Fibroblast of skin of left quadriceps (primary cell): ENCODE measurements around the gene LCE4A.
A peak's percentile ranks its signal among the peaks of the same experiment; 100 is the strongest.

Experiments
- DNase-seq, 2 experiments: peaks; one replicate each; pipeline ENCODE4 v3.0.0-alpha.2; 2013; ENCODE audit warnings: low read depth in 2 of 2

The LCE4A gene

DNA sequence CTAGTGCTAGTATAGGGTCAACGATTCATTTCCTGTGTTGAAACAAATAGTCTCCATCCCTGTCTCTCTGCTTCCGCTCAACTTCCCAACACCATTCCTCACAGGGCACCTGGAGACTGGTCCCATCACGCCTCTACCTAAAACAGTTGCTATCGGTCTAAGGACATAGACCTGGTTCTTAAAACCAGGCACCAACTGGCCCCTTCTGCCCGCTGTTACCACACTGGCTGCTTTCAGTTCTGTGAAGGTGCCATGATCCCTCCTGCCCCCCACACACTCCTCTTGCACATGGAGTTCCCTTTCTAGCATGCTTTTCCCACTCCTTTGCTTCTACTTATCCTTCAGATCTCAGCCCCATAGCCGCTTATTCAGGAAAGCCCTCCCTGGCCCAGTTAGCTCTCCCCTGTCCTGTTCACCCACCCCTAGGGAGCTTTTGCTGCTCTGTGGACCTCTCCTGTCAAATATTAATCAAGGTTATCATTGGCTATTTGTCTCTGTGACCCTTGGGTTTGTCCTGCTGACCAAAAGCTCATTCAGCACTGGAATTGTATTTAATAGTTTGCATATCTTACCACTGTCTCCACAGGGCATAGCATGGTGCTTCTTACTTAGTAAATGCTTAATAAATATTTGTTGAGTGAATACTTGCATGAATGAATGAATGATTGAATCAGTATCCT is 37.9 kb downstream of the LCE4A start:
- DNase-seq: no peak

DNA sequence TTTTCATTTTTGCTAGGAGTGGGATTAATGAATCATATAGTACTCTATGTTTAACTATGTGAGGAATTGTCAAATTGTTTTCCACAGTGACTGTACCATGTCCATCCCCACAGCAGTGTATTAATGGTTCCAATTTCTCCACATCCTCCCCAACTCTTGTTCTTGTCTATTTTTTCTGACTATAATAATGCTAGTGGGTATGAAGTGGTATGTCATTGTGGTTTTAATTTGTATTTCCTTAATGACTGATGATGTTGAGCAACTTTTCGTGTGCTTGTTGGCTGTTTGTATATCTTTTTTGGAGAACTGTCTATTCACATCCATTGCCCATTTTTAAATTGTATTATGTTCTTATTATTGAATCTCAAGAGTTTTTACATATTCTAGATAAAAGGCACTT is 39.9 kb downstream of the LCE4A start:
- DNase-seq: no peak

DNA sequence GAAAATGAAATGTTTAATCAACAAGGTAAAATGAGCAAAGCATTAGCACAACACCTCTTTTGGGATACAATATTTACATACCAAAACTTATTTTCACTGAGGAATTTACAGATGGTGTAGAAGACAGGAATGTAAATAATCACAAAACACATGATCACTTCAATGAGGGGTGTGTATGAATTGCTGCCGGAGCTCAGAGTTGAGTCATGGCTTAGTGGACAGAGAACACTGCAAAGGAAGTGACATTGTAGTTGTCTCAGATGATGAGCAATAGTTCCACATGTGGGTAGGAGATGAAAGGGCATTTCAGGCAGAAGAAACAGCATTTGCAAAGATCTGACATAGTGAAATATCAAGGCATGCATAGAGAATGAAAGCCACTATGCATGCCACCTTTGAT is 44.3 kb downstream of the LCE4A start:
- peak; percentile 14 to 20 for DNase-seq

DNA sequence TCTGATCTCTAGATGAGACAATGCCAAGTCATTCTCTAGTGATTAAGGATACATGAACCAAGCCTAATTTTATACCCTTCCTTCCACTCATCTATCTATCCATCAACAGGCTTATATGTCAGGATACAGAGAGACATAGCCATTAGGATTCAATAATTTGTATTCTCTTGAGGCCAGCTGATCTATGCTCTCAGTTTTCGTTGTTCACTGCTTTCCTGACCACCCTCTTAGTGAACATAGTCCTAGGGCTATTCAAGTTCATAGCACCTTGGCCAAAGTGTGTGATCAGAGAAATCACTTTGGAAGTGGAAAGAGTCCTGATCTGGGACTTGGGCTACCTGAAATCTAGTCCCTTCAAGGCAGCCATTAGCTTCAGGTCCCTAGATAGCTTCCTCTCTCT is 45.6 kb downstream of the LCE4A start:
- DNase-seq: no peak

DNA sequence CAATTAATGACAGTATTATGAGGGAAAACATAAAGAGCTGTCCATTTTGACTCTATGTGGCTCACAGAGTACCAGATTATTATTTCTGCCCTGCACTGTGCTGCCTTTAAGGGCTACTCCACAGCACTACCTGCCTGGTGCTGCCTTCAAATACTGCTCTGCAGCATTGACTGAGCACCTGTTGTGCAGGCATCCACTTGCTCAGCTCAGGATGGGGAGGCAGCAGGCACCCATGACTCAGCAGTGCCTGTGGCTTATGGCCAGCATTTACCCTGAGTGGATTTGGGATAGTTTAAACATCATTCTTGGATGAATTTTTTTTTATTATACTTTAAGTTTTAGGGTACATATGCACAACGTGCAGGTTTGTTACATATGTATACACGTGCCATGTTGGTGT is 48.9 kb downstream of the LCE4A start:
- no peak for DNase-seq

DNA sequence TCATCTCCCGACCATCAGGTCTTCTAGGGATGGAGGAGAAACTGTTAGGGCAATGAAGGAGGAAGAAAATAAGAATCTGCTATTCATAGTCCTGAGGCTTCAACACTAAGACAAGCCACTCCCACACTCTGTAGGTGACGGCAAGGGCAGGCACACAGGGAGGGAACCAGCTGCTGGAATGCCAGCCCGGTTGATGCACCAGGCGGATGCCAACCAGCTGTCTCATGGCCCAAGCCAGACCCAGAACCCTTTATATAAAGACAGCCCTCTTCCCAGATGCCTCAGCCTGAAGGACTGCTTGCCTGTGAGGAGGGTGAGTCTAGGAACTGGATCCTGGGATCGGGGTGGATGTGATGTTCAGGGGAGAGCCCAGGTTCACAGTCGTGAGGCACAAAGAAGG is 49.8 kb downstream of the LCE4A start, which contains the start of gene KPRP:
TSS of gene KPRP (plus strand) at position 279 of the 400 bp plus-strand sequence. CDS start 1,564 bp downstream, outside the sequence.
- DNase-seq: no peak

DNA sequence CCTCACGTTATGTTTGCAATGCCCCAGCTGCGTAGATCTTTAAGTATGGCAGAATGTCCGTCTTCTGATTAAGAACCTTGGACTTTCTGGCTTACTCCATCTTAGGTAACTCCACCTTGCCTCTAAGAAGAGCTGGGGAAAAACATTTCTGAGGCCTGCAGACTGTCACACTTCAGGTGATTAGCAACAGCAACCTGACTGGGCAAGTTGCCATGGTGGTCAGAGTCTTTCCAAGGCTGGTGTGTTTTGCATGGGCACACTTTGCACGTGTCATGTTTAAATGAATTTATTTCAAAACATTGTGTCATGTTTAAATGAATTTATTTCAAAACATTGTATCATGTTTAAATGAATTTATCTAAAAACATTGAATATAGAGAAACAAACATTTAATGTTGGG is 50.7 kb downstream of the LCE4A start:
- DNase-seq: no peak
